Activated CD4-positive, alpha-beta T cell treated with anti-CD3 and anti-CD28 coated beads, Interleukin-2, Interleukin-6, amounts not matched to agents 100 ng/mL and 50 ng/mL, durations not matched to agents 16 hours and 8 hours (primary cell): ENCODE measurements around the gene PACSIN2.
"Not testable (repeated sequence)": the region's sequence is repeated elsewhere in the genome, so short reads cannot be mapped to it uniquely, and the experiment has no call there.

Source experiments
- DNase-seq: peaks from one replicate; pipeline ENCODE4 v3.0.0-alpha.2; 2020

The PACSIN2 gene

GRCh38 chr22:42922374-42923191 is 92.4 kb downstream of the PACSIN2 start:
- no peak for DNase-seq

- DNase-seq: no peak
These were observed 94.7 kb downstream of the PACSIN2 start for GRCh38 chr22:42920101-42920820.

GRCh38 chr22:42919199-42919598 is 95.8 kb downstream of the PACSIN2 start:
- peak; percentile 25 for DNase-seq

GRCh38 chr22:42918500-42918899 is 96.4 kb downstream of the PACSIN2 start:
- DNase-seq: no peak

GRCh38 chr22:42917358-42917757 is 97.6 kb downstream of the PACSIN2 start:
- not testable (repeated sequence) for DNase-seq

- no peak for DNase-seq
These were observed 98.8 kb downstream of the PACSIN2 start for GRCh38 chr22:42915980-42916765.

GRCh38 chr22:42914511-42915076 is 100.4 kb downstream of the PACSIN2 start:
- DNase-seq: no peak

- no peak for DNase-seq
These were observed 101.0 kb downstream of the PACSIN2 start for GRCh38 chr22:42913874-42914510.

- no peak for DNase-seq
These were observed 102.9 kb downstream of the PACSIN2 start for GRCh38 chr22:42912059-42912458.

GRCh38 chr22:42910221-42910942 is 104.6 kb downstream of the PACSIN2 start:
- DNase-seq: no peak

- DNase-seq: no peak
These were observed 105.4 kb downstream of the PACSIN2 start for GRCh38 chr22:42909363-42910058.

- DNase-seq: no peak
These were observed 106.6 kb downstream of the PACSIN2 start for GRCh38 chr22:42908374-42908746.

GRCh38 chr22:42907404-42908373 is 107.3 kb downstream of the PACSIN2 start:
- no peak for DNase-seq

- no peak for DNase-seq
These were observed 108.2 kb downstream of the PACSIN2 start for GRCh38 chr22:42906605-42907348.

- DNase-seq: no peak
These were observed 109.2 kb downstream of the PACSIN2 start for GRCh38 chr22:42905702-42906183.

GRCh38 chr22:42905217-42905616 is 109.7 kb downstream of the PACSIN2 start:
- no peak for DNase-seq

GRCh38 chr22:42904050-42904449 is 110.9 kb downstream of the PACSIN2 start:
- no peak for DNase-seq

- DNase-seq: no peak
These were observed 112.0 kb downstream of the PACSIN2 start for GRCh38 chr22:42902875-42903510.
